GM11168 (cell line): ENCODE measurements around the gene AKR1E2.

Experiments
- in situ Hi-C: fragments of 300-500 bp; cut with MboI; formaldehyde crosslinking; loops from one replicate; pipeline ENCODE4 v1.12.0; 2022; ENCODE audit warnings: low sequenced_read_pairs; ENCODE audit not compliant: unreplicated experiment

AKR1E2 gene

DNA sequence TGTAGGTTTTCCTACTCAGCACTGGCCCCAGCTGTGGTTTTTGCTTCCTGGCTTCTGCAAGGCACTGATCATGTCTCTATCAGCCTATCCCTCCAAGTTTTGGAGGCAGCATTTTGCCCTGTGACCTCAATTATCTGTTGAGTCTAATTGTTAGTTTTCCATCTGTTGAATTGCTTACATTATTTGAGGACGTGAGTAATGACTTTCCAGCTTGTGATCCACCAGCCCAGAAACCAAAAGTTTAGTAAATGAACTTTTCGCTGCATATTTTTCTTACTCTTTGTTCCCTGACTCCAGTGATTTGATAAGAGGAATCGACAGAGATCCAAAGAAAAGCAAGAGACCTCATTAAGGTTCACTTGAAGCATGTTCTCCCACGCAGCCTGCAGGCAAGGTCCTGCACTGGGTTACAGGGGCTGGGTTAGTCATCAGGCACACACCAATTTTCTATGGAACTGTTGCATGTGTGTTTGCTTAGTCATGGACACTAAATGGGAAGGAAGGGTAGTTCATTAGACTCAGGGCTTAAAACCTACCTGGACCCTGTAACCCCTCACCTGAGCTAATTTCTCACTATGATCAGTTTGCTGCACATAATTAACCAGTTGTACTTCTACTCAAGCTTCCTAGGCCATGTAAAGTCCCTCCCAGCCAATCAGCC is 57.2 kb downstream of the AKR1E2 start:
- in situ Hi-C loops, result no loop called here

DNA sequence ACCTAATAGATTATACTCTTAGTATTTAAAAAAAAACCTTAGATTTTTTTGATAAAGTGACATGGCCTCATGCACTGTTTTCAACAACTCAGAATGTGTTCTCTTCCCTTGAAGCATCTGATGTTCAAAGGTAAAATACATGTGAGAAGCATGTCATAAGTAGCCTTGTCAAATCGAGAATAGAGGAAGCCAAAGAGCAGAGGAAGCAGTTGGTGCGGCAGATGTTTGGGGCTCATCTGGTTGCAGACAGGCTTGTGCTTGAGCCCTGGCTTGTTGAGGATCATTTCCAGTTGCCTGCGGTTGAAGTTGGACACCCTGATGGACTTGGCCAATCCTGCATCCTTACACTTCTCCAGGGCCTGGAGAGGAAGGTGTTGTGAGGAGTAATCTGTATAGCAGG is 59.2 kb downstream of the AKR1E2 start:
- in situ Hi-C loops, result no loop called here

DNA sequence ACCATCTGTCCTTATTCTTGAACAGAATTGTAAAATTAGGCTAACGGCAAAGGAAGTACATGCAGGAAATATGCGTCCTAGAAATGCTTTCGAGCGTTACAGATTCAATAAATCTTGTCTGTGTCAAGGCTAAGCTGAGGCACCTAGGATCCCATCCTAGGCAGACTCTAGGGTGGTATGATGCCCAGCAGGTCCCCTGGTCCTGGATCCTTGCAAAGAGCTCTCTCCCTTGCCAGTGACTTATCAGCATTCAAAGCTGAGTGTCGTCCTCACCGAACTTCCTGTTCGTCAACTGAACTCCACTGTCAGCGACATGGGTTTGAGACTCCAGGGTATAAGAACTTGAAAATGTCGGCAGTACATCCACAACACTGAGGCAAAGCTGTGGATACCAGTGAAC is 61.5 kb downstream of the AKR1E2 start:
- in situ Hi-C loops, result no loop called here

DNA sequence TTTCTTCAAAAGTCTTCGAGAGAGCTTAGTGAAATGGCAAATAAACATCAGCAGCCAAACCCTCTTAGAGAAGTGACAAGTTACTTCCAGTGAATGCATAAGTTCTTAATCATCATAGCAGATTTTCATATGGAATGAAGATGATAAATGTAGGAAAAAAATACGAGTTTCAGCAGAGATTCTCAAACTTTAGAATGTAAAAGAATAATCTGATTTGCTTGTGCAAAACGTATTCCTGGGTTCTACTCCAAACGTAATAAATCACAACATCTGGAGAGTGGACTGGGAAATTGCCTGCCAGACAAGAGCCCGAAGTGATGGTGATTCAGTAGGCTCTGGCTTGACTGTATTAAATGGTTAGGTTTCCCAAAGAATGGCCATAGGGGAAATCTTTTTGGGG is 62.2 kb downstream of the AKR1E2 start:
- in situ Hi-C loops, result no loop called here

GRCh38 chr10:4889959-4890358 is 64.0 kb downstream of the AKR1E2 start:
- in situ Hi-C loops, result no loop called here

DNA sequence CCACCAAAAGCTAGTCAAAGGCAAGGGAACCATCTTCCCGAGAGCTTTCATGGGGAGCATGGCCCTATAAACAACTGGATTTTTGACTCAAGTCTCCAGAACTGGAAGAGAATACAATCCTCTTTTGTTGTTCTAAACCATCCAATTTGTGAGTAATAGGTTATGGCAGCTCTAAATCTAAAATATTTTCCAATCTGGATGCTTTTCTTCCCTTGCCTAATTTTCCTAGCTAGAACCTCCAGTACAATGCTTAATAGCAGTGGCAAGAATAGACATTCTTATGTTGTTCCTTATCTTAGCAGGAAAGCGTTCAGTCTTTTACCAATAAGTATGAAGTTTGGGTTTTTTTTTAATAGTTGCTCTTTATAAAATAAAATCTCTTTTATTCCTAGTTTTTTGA is 66.7 kb downstream of the AKR1E2 start:
- in situ Hi-C loops, result no loop called here

- in situ Hi-C loops, result no loop called here
Observed at GRCh38 chr10:4894335-4894734, 68.3 kb downstream of the AKR1E2 start.
